Breast epithelium (tissue), 3 donors: ENCODE measurements around the gene PRICKLE3.

ENCODE experiments used
- POLR2A ChIP-seq: fragments of 450-650 bp; IDR thresholded peaks from one replicate; pipeline ENCODE4 v1.6.1; 2016; ENCODE audit warnings: antibody characterized with exemption, mild to moderate bottlenecking, moderate library complexity
- POLR2AphosphoS5 ChIP-seq, 3 donors: sonication (generic); formaldehyde crosslinking; IDR thresholded peaks; one replicate each; pipeline ENCODE4 v1.6.1; 2017; ENCODE audit warnings: antibody characterized with exemption in 3 of 3
- TF ChIP-seq, protein P1 (sequence below), 3 donors: fragments of 450-650 bp; IDR thresholded peaks; one replicate each; pipeline ENCODE4 v1.5.1; 2016 to 2017; ENCODE audit warnings: antibody characterized with exemption in 3 of 3, mild to moderate bottlenecking in 3 of 3, moderate library complexity in 3 of 3

DNA sequence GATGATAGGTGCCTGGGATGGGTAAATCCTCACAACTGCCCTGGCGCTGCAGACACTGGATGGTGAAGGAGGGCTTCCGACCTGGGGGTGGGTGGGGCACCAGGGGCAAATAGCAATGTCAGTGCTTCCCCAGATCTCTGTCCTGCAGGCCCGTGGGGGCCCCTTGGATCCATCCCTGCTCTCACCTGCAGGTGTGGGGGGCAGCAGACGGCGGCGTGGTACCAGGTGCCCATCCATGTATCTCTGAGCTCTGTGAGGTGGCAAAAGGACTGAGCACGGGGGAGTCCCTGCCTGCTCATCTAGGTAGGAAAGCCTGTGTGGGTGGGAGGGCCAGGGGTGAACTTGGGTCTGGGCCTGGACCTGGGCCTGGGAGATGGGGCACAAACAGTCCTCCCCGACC is 20.4 kb upstream of the PRICKLE3 start:
- no peak for TF ChIP-seq POLR2A
- TF ChIP-seq, protein P1, sequence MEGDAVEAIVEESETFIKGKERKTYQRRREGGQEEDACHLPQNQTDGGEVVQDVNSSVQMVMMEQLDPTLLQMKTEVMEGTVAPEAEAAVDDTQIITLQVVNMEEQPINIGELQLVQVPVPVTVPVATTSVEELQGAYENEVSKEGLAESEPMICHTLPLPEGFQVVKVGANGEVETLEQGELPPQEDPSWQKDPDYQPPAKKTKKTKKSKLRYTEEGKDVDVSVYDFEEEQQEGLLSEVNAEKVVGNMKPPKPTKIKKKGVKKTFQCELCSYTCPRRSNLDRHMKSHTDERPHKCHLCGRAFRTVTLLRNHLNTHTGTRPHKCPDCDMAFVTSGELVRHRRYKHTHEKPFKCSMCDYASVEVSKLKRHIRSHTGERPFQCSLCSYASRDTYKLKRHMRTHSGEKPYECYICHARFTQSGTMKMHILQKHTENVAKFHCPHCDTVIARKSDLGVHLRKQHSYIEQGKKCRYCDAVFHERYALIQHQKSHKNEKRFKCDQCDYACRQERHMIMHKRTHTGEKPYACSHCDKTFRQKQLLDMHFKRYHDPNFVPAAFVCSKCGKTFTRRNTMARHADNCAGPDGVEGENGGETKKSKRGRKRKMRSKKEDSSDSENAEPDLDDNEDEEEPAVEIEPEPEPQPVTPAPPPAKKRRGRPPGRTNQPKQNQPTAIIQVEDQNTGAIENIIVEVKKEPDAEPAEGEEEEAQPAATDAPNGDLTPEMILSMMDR (IDR thresholded peaks at IDR 0.05): no peak
- no peak for TF ChIP-seq POLR2AphosphoS5 (IDR thresholded peaks at IDR 0.05)
